K562 (cell line): Measurements from ENCODE around the gene SLC38A1. TPM values are rescaled to one million over a fixed set of nuclear protein-coding genes. Genes with fewer than 3 reads are reported as not detected.

ENCODE experiments used
- ARID3B ChIP-seq: fragments of 250-450 bp; sonication (Bioruptor Pico); IDR thresholded peaks from 2 replicates; pipeline ENCODE4 v1.4.0; 2020; ENCODE audit warnings: borderline replicate concordance
- BCOR ChIP-seq: fragments of 450-650 bp; IDR thresholded peaks from 2 replicates; pipeline ENCODE4 v1.6.1; 2016
- CEBPB ChIP-seq: fragments of 450-650 bp; IDR thresholded peaks from 2 replicates; pipeline ENCODE4 v1.6.1; 2016; ENCODE audit warnings: missing genetic modification characterization, missing compliant biosample characterization
- CHD2 ChIP-seq: IDR thresholded peaks from 2 replicates; pipeline ENCODE4 v1.6.1; 2011; ENCODE audit warnings: low read depth, low read length
- CTBP1 ChIP-seq: fragments of 450-650 bp; IDR thresholded peaks from 2 replicates; pipeline ENCODE4 v1.6.1; 2016; ENCODE audit warnings: borderline replicate concordance
- DNMT1 ChIP-seq: fragments of 450-650 bp; IDR thresholded peaks from 2 replicates; pipeline ENCODE4 v1.6.1; 2016; ENCODE audit warnings: antibody characterized with exemption, mild to moderate bottlenecking
- ESRRB ChIP-seq: fragments of 250-450 bp; sonication (Bioruptor Pico); IDR thresholded peaks from 2 replicates; pipeline ENCODE4 v1.5.0; 2020; ENCODE audit warnings: mild to moderate bottlenecking, moderate library complexity, borderline replicate concordance
- FOS ChIP-seq: IDR thresholded peaks from 3 replicates; pipeline ENCODE4 v1.6.1; 2011; ENCODE audit not compliant: insufficient read length; ENCODE audit errors: extremely low read depth
- HDAC2 ChIP-seq: fragments of 450-650 bp; IDR thresholded peaks from 2 replicates; pipeline ENCODE4 v1.6.1; 2016; ENCODE audit warnings: mild to moderate bottlenecking
- HMBOX1 ChIP-seq: sonication (generic); IDR thresholded peaks from 2 replicates; pipeline ENCODE4 v1.6.1; 2016
- MAFK ChIP-seq: IDR thresholded peaks from 2 replicates; pipeline ENCODE4 v1.6.1; 2011; ENCODE audit warnings: low read length, improper control_type of control experiment
- NR2C2 ChIP-seq, 2 experiments: fragments of 200-800 bp in 1 of 2; sonication (Bioruptor generic) in 1 of 2; sonication (generic) in 1 of 2; formaldehyde crosslinking in 1 of 2; IDR thresholded peaks; 2 replicates each; pipeline versions ENCODE4 v1.6.1 to v1.8.0; 2016 to 2022; ENCODE audit warnings: mild to moderate bottlenecking in 1 of 2, missing compliant biosample characterization in 1 of 2, missing genetic modification characterization in 1 of 2, missing genetic modification reagents in 1 of 2
- SAP30 ChIP-seq: fragments of 200-600 bp; sonication (generic); IDR thresholded peaks from 2 replicates; pipeline ENCODE4 v1.6.1; 2012; ENCODE audit warnings: borderline replicate concordance, low read depth, mild to moderate bottlenecking, moderate library complexity, low read length, control low read depth, inconsistent platforms; ENCODE audit not compliant: insufficient read depth, poor library complexity, severe bottlenecking
- SREBF2 ChIP-seq: sonication (generic); formaldehyde crosslinking; IDR thresholded peaks from 2 replicates; pipeline ENCODE4 v1.4.0; 2020; ENCODE audit warnings: mild to moderate bottlenecking, missing genetic modification reagents
- SRSF9 ChIP-seq: fragments of 200-400 bp; formaldehyde crosslinking; IDR thresholded peaks from 2 replicates; pipeline ENCODE4 v1.6.1; 2017; ENCODE audit warnings: low read depth, low read length, borderline replicate concordance
- TCF7 ChIP-seq: sonication (generic); IDR thresholded peaks from 2 replicates; pipeline ENCODE4 v1.6.1; 2016; ENCODE audit warnings: antibody characterized with exemption, borderline replicate concordance
- TFAP4 ChIP-seq: sonication (generic); formaldehyde crosslinking; IDR thresholded peaks from 2 replicates; pipeline ENCODE4 v1.8.0; 2022; ENCODE audit warnings: missing genetic modification reagents, mild to moderate bottlenecking, moderate library complexity, borderline replicate concordance
- TSC22D4 ChIP-seq: fragments of 450-650 bp; IDR thresholded peaks from 2 replicates; pipeline ENCODE4 v1.6.1; 2016; ENCODE audit warnings: missing genetic modification characterization, missing biosample characterization, control low read depth
- ZNF384 ChIP-seq: IDR thresholded peaks from 2 replicates; pipeline ENCODE4 v1.6.1; 2012; ENCODE audit warnings: low read depth, low read length, improper control_type of control experiment
- ZNF518B ChIP-seq: fragments of 250-450 bp; sonication (Bioruptor Pico); IDR thresholded peaks from 2 replicates; pipeline ENCODE4 v1.5.0; 2021; ENCODE audit warnings: mild to moderate bottlenecking, moderate library complexity
- ZNF77 ChIP-seq: fragments of 250-450 bp; sonication (Bioruptor Pico); IDR thresholded peaks from 2 replicates; pipeline ENCODE4 v1.5.0; 2020
- ZNF778 ChIP-seq: fragments of 450-650 bp; formaldehyde crosslinking; IDR thresholded peaks from 2 replicates; pipeline ENCODE4 v1.4.0; 2020; ENCODE audit warnings: mild to moderate bottlenecking, moderate library complexity
- polyA plus RNA-seq, 8 experiments: library from polyadenylated mRNA; depleted of rRNA in 4 of 8; stranded (reverse) in 5 of 8; unstranded in 3 of 8; fragments of >200 nt; fragmentation: Nextera tagmentation in 2 of 8; fragmentation: Illumina TruSeq in 1 of 8; extraction: Ambion mirVana in 2 of 8; extraction: Trizol in 1 of 8; gene quantifications; 2 replicates each; pipeline versions ENCODE4 v1.2.1 to v1.2.3, GENCODE V29; 2011 to 2014; ENCODE audit warnings: inconsistent platforms in 1 of 8, missing spikeins in 1 of 8
- total RNA-seq, 7 experiments: library from RNA; depleted of rRNA in 6 of 7; stranded (reverse); fragments of >200 nt in 6 of 7; fragmentation: Illumina TruSeq in 2 of 7; extraction: Trizol in 2 of 7; gene quantifications; 2 replicates each; pipeline versions ENCODE4 v1.2.1 to v1.2.3, GENCODE V29; 2011 to 2021; ENCODE audit warnings: low replicate concordance in 1 of 7

SLC38A1 gene
- total and polyA plus RNA-seq, 9 of the 15 experiments (the other 6 are each of a cell fraction or from before 2014, with no cell fraction given), result 51.9 to 112 (median 75.0) TPM

DNA sequence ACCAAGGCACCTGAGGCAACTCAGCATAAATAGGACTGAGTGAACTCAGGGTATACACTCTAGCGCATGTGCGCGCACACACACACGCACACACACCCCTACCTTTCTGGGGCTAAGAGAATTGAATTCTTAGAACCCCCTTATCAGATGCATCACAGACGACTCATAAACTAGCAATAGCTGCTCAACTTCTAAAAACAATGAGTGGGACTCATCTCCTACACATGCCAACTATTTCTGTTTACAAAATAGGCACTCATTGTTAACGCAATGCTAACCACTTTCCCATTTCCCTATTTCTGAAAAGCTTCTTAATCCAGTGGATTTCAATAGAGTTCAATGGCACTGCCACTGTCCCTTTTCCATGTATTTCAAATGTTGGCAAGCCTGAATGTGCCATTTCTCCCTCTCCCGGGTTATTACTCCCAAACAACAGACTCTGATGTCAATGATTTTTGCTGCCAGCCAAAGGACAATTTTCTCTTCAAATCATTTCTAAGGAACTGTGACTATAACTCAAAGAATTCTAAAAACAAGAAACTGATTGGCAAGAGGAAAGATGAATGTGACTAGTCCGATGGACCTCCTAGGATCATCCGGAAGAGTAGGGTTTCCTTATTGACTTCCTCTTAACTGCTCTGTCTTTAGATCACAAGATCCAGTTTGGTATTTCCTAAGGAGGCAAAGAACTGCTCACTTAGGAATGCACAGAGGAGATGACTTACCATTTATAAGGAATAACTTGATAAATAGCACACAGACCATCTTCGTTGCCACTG is 48.8 kb downstream of the SLC38A1 start (continued):
- no peak for TF ChIP-seq TFAP4 (CRISPR knock-in tag)
- no peak for TF ChIP-seq DNMT1
- no peak for TF ChIP-seq SRSF9
- TF ChIP-seq TSC22D4 (tag), result no peak
- TF ChIP-seq ARID3B (CRISPR knock-in tag), result no peak
- TF ChIP-seq SAP30, result no peak
- no peak for TF ChIP-seq ZNF518B
- peak; percentile 61 for TF ChIP-seq FOS
- no peak for TF ChIP-seq CHD2
- peak; percentile 92 for TF ChIP-seq HMBOX1
- TF ChIP-seq ZNF77 (CRISPR knock-in tag), result no peak
- no peak for TF ChIP-seq SREBF2 (CRISPR knock-in tag)
- TF ChIP-seq NR2C2 (CRISPR knock-in tag; IDR thresholded peaks at IDR 0.05), result no peak
- TF ChIP-seq NR2C2 (tag; IDR thresholded peaks at IDR 0.05), result peak; percentile 60; the same call in 1 of the 2 replicates
- TF ChIP-seq CTBP1, result peak; percentile 75
- TF ChIP-seq ESRRB (CRISPR knock-in tag), result no peak
- TF ChIP-seq BCOR, result no peak
- no peak for TF ChIP-seq TCF7
- no peak for TF ChIP-seq ZNF384
- no peak for TF ChIP-seq ZNF778 (CRISPR knock-in tag)
- 0 out of 2 replicates have a peak, but pooled peaks have one; percentile 39 for TF ChIP-seq MAFK
- peak; percentile 70; the same call in 1 of the 2 replicates for TF ChIP-seq HDAC2
- TF ChIP-seq CEBPB (tag), result peak; percentile 44; the same call in 1 of the 2 replicates
